HepG2 (cell line): ENCODE results near the gene DAAM1. TPM values are rescaled to one million over a fixed set of nuclear protein-coding genes. Genes with fewer than 3 reads are reported as not detected.

ENCODE experiments used
- ATAC-seq: fragments of 200-7000 bp; cut with Tn5 transposase; 3 replicates; pipeline ENCODE4 v1.9.1; 2020; ENCODE audit warnings: mild to moderate bottlenecking, moderate library complexity
- BruUV-seq: library from RNA; stranded (reverse); fragments of 400-500 nt; replicated peaks from 2 replicates; lab custom pipeline; 2021; lab: Mats Ljungman, UMichigan
- CTCF ChIA-PET: fragments of 300-600 bp; formaldehyde crosslinking; extraction: SDS; loops from one replicate; lab custom pipeline; 2021; ENCODE audit warnings: low total read pairs, inconsistent platforms, low intra/inter-chr PET ratio; lab: Yijun Ruan, JAX
- POLR2A ChIA-PET: fragments of 350-600 bp; sonication (Branson Sonifier 250); formaldehyde crosslinking; loops from one replicate; lab custom pipeline; 2020; ENCODE audit warnings: antibody characterized with exemption, inconsistent platforms; lab: Yijun Ruan, JAX
- DNase-seq: peaks from one replicate; pipeline ENCODE4 v3.0.0-alpha.2; 2015; ENCODE audit warnings: low spot score
- FAIRE-seq: peaks from 3 replicates; lab custom pipeline; 2011; peaks lifted over from hg19 to GRCh38; lab: Jason Lieb, UNC
- H2AFZ ChIP-seq: one replicate; pipeline ENCODE4 v1.6.1; 2011; ENCODE audit warnings: low read length, inconsistent platforms
- H3K27ac ChIP-seq: fragments of 300-600 bp; 3 replicates; pipeline ENCODE4 v1.8.0; 2011; ENCODE audit warnings: mixed run types, mild to moderate bottlenecking, mixed read lengths, low read length, inconsistent platforms; ENCODE audit not compliant: insufficient read depth; ENCODE audit errors: extremely low read length
- H3K27me3 ChIP-seq, 2 experiments: fragments of 200-600 bp in 1 of 2; 2 replicates in 1 of 2; 3 replicates in 1 of 2; pipeline versions ENCODE4 v1.6.0 to v1.8.0; 2011; ENCODE audit warnings: low read length in 2 of 2, mild to moderate bottlenecking in 2 of 2, moderate library complexity in 2 of 2, inconsistent platforms in 1 of 2; ENCODE audit not compliant: insufficient read depth in 2 of 2, control insufficient read depth in 1 of 2
- H3K36me3 ChIP-seq, 2 experiments: fragments of 200-600 bp in 1 of 2; replicated peaks in 1 of 2; 2 replicates in 1 of 2; 3 replicates in 1 of 2; pipeline versions ENCODE4 v1.5.1 to v1.8.0; 2011; ENCODE audit warnings: low read length in 2 of 2, inconsistent platforms in 1 of 2; ENCODE audit not compliant: insufficient read depth in 2 of 2, control insufficient read depth in 1 of 2
- H3K4me1 ChIP-seq: 2 replicates; pipeline ENCODE4 v1.5.1; 2012; ENCODE audit warnings: low read length, inconsistent platforms; ENCODE audit not compliant: insufficient read depth
- H3K4me2 ChIP-seq: 2 replicates; pipeline ENCODE4 v1.6.0; 2011; ENCODE audit warnings: low read depth, low read length, inconsistent platforms
- H3K4me3 ChIP-seq, 3 experiments: fragments of 200-600 bp in 1 of 3; sonication (generic), shearing (Covaris generic) in 1 of 3; replicated peaks in 1 of 3; 2 replicates each; pipeline ENCODE4 v1.5.1; 2011 to 2016; ENCODE audit warnings: low read length in 3 of 3, inconsistent platforms in 2 of 3, low read depth in 2 of 3, mild to moderate bottlenecking in 2 of 3, control low read depth in 1 of 3, mixed read lengths in 1 of 3; ENCODE audit not compliant: insufficient read depth in 1 of 3
- H3K79me2 ChIP-seq: one replicate; pipeline ENCODE4 v1.6.1; 2011; ENCODE audit warnings: low read length, inconsistent platforms; ENCODE audit not compliant: insufficient read depth
- H3K9ac ChIP-seq: 2 replicates; pipeline ENCODE4 v1.6.0; 2011; ENCODE audit warnings: mild to moderate bottlenecking, low read depth, low read length, inconsistent platforms; ENCODE audit not compliant: insufficient read depth
- H3K9me3 ChIP-seq: 2 replicates; pipeline ENCODE4 v1.5.1; 2012; ENCODE audit warnings: mild to moderate bottlenecking, low read length
- H4K20me1 ChIP-seq: 2 replicates; pipeline ENCODE4 v1.6.0; 2011; ENCODE audit warnings: inconsistent platforms, mild to moderate bottlenecking, low read length, moderate library complexity; ENCODE audit not compliant: insufficient read depth
- ARID2 ChIP-seq: sonication (generic); formaldehyde crosslinking; IDR thresholded peaks from 2 replicates; pipeline ENCODE4 v1.8.1; 2022; ENCODE audit warnings: mild to moderate bottlenecking, missing genetic modification reagents, borderline replicate concordance
- ARID3A ChIP-seq: IDR thresholded peaks from 2 replicates; pipeline ENCODE4 v1.6.1; 2012; ENCODE audit warnings: low read depth, low read length, improper control_type of control experiment
- CCAR2 ChIP-seq: fragments of 200-400 bp; formaldehyde crosslinking; optimal IDR thresholded peaks from 2 replicates; pipeline ENCODE3; 2018; ENCODE audit warnings: low read depth, mild to moderate bottlenecking, low read length, moderate library complexity
- IKZF1 ChIP-seq: fragments of 450-650 bp; IDR thresholded peaks from 2 replicates; pipeline ENCODE4 v1.7.1; 2016
- IRF2 ChIP-seq: IDR thresholded peaks from 2 replicates; pipeline ENCODE4 v1.6.1; 2018; ENCODE audit warnings: missing genetic modification reagents, missing compliant biosample characterization
- MTA3 ChIP-seq: sonication (generic); formaldehyde crosslinking; IDR thresholded peaks from 2 replicates; pipeline ENCODE4 v1.4.0; 2020; ENCODE audit warnings: missing genetic modification reagents
- NR1H2 ChIP-seq: sonication (generic); formaldehyde crosslinking; IDR thresholded peaks from 2 replicates; pipeline ENCODE4 v1.8.1; 2022; ENCODE audit warnings: low read depth, missing genetic modification reagents, borderline replicate concordance
- PAF1 ChIP-seq: IDR thresholded peaks from 2 replicates; pipeline ENCODE4 v1.6.1; 2016; ENCODE audit warnings: missing genetic modification reagents, missing compliant biosample characterization
- RFXANK ChIP-seq: IDR thresholded peaks from 2 replicates; pipeline ENCODE4 v1.6.1; 2016
- SIX4 ChIP-seq: sonication (generic); formaldehyde crosslinking; IDR thresholded peaks from 2 replicates; pipeline ENCODE4 v1.4.0; 2020; ENCODE audit warnings: missing genetic modification reagents
- TCF7 ChIP-seq: sonication (generic); IDR thresholded peaks from 2 replicates; pipeline ENCODE4 v1.6.1; 2016; ENCODE audit warnings: antibody characterized with exemption, low read depth
- ZFP1 ChIP-seq: IDR thresholded peaks from 2 replicates; pipeline ENCODE4 v1.6.1; 2016
- ZFP36L1 ChIP-seq: sonication (generic); formaldehyde crosslinking; IDR thresholded peaks from 2 replicates; pipeline ENCODE4 v1.8.0; 2022; ENCODE audit warnings: mild to moderate bottlenecking, missing genetic modification reagents, moderate library complexity
- ZFP37 ChIP-seq: sonication (generic); formaldehyde crosslinking; IDR thresholded peaks from 2 replicates; pipeline ENCODE4 v1.4.0; 2020; ENCODE audit warnings: missing genetic modification reagents, borderline replicate concordance
- ZNF274 ChIP-seq: sonication (generic); formaldehyde crosslinking; IDR thresholded peaks from 2 replicates; pipeline ENCODE4 v1.5.1; 2020; ENCODE audit warnings: mild to moderate bottlenecking, missing genetic modification reagents
- ZNF382 ChIP-seq: sonication (generic); formaldehyde crosslinking; IDR thresholded peaks from 2 replicates; pipeline ENCODE4 v1.5.0; 2020; ENCODE audit warnings: missing genetic modification reagents, mild to moderate bottlenecking, borderline replicate concordance
- ZNF432 ChIP-seq: sonication (generic); formaldehyde crosslinking; IDR thresholded peaks from 2 replicates; pipeline ENCODE4 v1.5.0; 2020; ENCODE audit warnings: missing genetic modification reagents, mild to moderate bottlenecking, borderline replicate concordance
- ZNF484 ChIP-seq: sonication (generic); formaldehyde crosslinking; IDR thresholded peaks from 2 replicates; pipeline ENCODE4 v1.5.1; 2020; ENCODE audit warnings: mild to moderate bottlenecking, low read depth, missing genetic modification reagents, borderline replicate concordance
- ZNF850 ChIP-seq: sonication (generic); formaldehyde crosslinking; conservative IDR thresholded peaks from 2 replicates; pipeline ENCODE4 v1.9.0; 2021; ENCODE audit warnings: mild to moderate bottlenecking, missing genetic modification reagents
- ZNF878 ChIP-seq: sonication (generic); formaldehyde crosslinking; IDR thresholded peaks from 2 replicates; pipeline ENCODE4 v1.8.1; 2023; ENCODE audit warnings: mild to moderate bottlenecking, missing genetic modification reagents, moderate library complexity
- ZSCAN22 ChIP-seq: sonication (generic); formaldehyde crosslinking; IDR thresholded peaks from 2 replicates; pipeline ENCODE4 v1.4.0; 2020; ENCODE audit warnings: mild to moderate bottlenecking, missing genetic modification reagents
- WGBS: methylation state at CpG from one replicate; pipeline ENCODE4 v1.1.6; 2017; ENCODE audit warnings: low lambda C conversion rate; 5-methylcytosine and 5-hydroxymethylcytosine counted together
- in situ Hi-C: cut with HindIII; loops from 2 replicates; pipeline ENCODE4 v1.10.0; 2017; ENCODE audit warnings: low pct_unique_long_range_greater_than_20kb; ENCODE audit not compliant: extremely low pct_ligation_motif_present
- intact Hi-C: fragments of 100-400 bp; cut with micrococcal nuclease; formaldehyde crosslinking; loops from one replicate; pipeline ENCODE4 v1.10.0; 2022; ENCODE audit not compliant: unreplicated experiment
- polyA plus RNA-seq, 8 experiments: library from polyadenylated mRNA; depleted of rRNA in 3 of 8; stranded (reverse) in 7 of 8; unstranded in 1 of 8; fragments of >200 nt; fragmentation: Illumina TruSeq in 4 of 8; extraction: Trizol in 4 of 8; gene quantifications; 2 replicates each; pipeline versions ENCODE4 v1.2.1 to v1.2.3, GENCODE V29; 2011 to 2016; ENCODE audit warnings: low read depth in 4 of 8, missing spikeins in 1 of 8, mixed read lengths in 1 of 8; ENCODE audit not compliant: insufficient read depth in 1 of 8
- total RNA-seq, 5 experiments: library from RNA; depleted of rRNA; stranded (reverse); fragments of >200 nt; fragmentation: Illumina TruSeq; extraction: Trizol; gene quantifications; 2 replicates each; pipeline ENCODE4 v1.2.3, GENCODE V29; 2016; ENCODE audit warnings: low read depth in 1 of 5

DAAM1 gene
- total and polyA plus RNA-seq, 2 of the 13 experiments (the other 11 are each of a cell fraction or from before 2014, with no cell fraction given): 10.9 to 24.5 TPM

- no peaks in the 10 kb centered on the region for H3K9me3 ChIP-seq
- ChIA-PET POLR2A (no interaction called here), CTCF (no interaction called here)
- intact Hi-C loops: loop anchor here (5.0 kb wide), 1 partner anchor 48 kb away; no protein-coding TSS in a partner anchor
- H3K36me3 ChIP-seq: peaks cover 12 to 39% of the 10 kb centered on the region in 2 experiments; a peak in 4 of 5 replicates
- in situ Hi-C loops: no loop called here
- H3K4me2 ChIP-seq: no peak overlapping the region
- WGBS: 94% methylated on average over 4 of the region's 4 CpGs
- no peaks in the 10 kb centered on the region for H4K20me1 ChIP-seq
- no peak overlapping the region for H2AFZ ChIP-seq
- H3K4me1 ChIP-seq: peaks cover 10% of the 10 kb centered on the region
- H3K9ac ChIP-seq: no peak overlapping the region
- ATAC-seq (no peak), FAIRE-seq (no peak), DNase-seq (no peak)
- TF ChIP-seq ZFP36L1 (CRISPR knock-in tag) (no peak), ZFP37 (CRISPR knock-in tag) (no peak), MTA3 (CRISPR knock-in tag) (no peak), PAF1 (CRISPR knock-in tag) (no peak), CCAR2 (no peak), NR1H2 (CRISPR knock-in tag) (no peak)
- no peaks in the 10 kb centered on the region for H3K27me3 ChIP-seq
- H3K27ac ChIP-seq: no peak overlapping the region
- BruUV-seq: no TSS peak
- H3K4me3 ChIP-seq: no peak overlapping the region
- no peaks in the 10 kb centered on the region for H3K79me2 ChIP-seq
Measured at GRCh38 chr14:59359431-59360124, 171.1 kb downstream of the DAAM1 start.

- Histone ChIP-seq H3K9ac (no peak overlapping the region), H3K27ac (no peak overlapping the region)
- CTCF ChIA-PET: no interaction called here
- TF ChIP-seq ZNF850 (CRISPR knock-in tag) (no peak), ZSCAN22 (no peak), ZFP1 (CRISPR knock-in tag) (no peak), PAF1 (CRISPR knock-in tag) (no peak), ZNF274 (CRISPR knock-in tag) (no peak), ZNF878 (CRISPR knock-in tag) (no peak), RFXANK (CRISPR knock-in tag) (no peak), IKZF1 (no peak), TCF7 (no peak), ZNF432 (CRISPR knock-in tag) (no peak), SIX4 (no peak), ARID3A (no peak), ZNF382 (CRISPR knock-in tag) (no peak), ARID2 (CRISPR knock-in tag) (no peak), ZNF484 (CRISPR knock-in tag) (no peak), IRF2 (CRISPR knock-in tag) (no peak)
Measured at GRCh38 chr14:59360233-59360632, 171.8 kb downstream of the DAAM1 start.

More at GRCh38 chr14:59360233-59360632, 171.8 kb downstream of the DAAM1 start:
- no peaks in the 10 kb centered on the region for H3K79me2 ChIP-seq
- in situ Hi-C loops (no loop called here), intact Hi-C loops (loop anchor here (5.0 kb wide), 1 partner anchor 47 kb away; no protein-coding TSS in a partner anchor)
- peaks cover 10% of the 10 kb centered on the region for H3K4me1 ChIP-seq
- H4K20me1 ChIP-seq: no peaks in the 10 kb centered on the region
- POLR2A ChIA-PET: no interaction called here
- H3K36me3 ChIP-seq: peaks cover 11 to 39% of the 10 kb centered on the region in 2 experiments; a peak in 4 of 5 replicates
- no peak overlapping the region for H3K4me3 ChIP-seq
- H3K4me2 ChIP-seq: no peak overlapping the region
- BruUV-seq: no TSS peak
- ATAC-seq (no peak), FAIRE-seq (no peak), DNase-seq (no peak)
- no peak overlapping the region for H2AFZ ChIP-seq
- H3K27me3 ChIP-seq: no peaks in the 10 kb centered on the region
- no peaks in the 10 kb centered on the region for H3K9me3 ChIP-seq
